HPDE6-E6E7 (cell line): ENCODE results near the gene KCTD6.
A peak's percentile ranks its signal among the peaks of the same experiment; 100 is the strongest.
"Not testable (repeated sequence)": the region's sequence is repeated elsewhere in the genome, so short reads cannot be mapped to it uniquely, and the experiment has no call there.

Experiments used
- DNase-seq: peaks from one replicate; pipeline ENCODE4 v3.0.0; 2011; ENCODE audit warnings: missing footprints; ENCODE audit errors: extremely low spot score

KCTD6 gene

GRCh38 chr3:58524326-58524888, 32.5 kb downstream of the KCTD6 start:
- DNase-seq, result no peak

- DNase-seq, result peak; percentile 71
These were observed 34.6 kb downstream of the KCTD6 start for GRCh38 chr3:58526515-58526957.

GRCh38 chr3:58527440-58527839, 35.5 kb downstream of the KCTD6 start:
- not testable (repeated sequence) for DNase-seq

- DNase-seq, result peak; percentile 7
These were observed 36.7 kb downstream of the KCTD6 start for GRCh38 chr3:58528629-58529028.

- DNase-seq, result no peak
These were observed 37.8 kb downstream of the KCTD6 start for GRCh38 chr3:58529516-58530353.

- no peak for DNase-seq
These were observed 38.5 kb downstream of the KCTD6 start for GRCh38 chr3:58530354-58530865.

- DNase-seq, result no peak
These were observed 39.7 kb downstream of the KCTD6 start for GRCh38 chr3:58531555-58531954.

GRCh38 chr3:58531956-58532355, 40.1 kb downstream of the KCTD6 start:
- no peak for DNase-seq

- peak; percentile 45 for DNase-seq
These were observed 40.9 kb downstream of the KCTD6 start for GRCh38 chr3:58532794-58533220.

- no peak for DNase-seq
These were observed 42.9 kb downstream of the KCTD6 start for GRCh38 chr3:58534592-58535494.

- DNase-seq, result no peak
These were observed 43.9 kb downstream of the KCTD6 start for GRCh38 chr3:58535531-58536500.

- DNase-seq, result no peak
These were observed 44.9 kb downstream of the KCTD6 start, which contains the start of gene ACOX2 for GRCh38 chr3:58536501-58537411. TSS of gene ACOX2 (minus strand) at chr3:58537190. CDS start at chr3:58535106, 2,084 bp downstream.

- no peak for DNase-seq
These were observed 45.8 kb downstream of the KCTD6 start for GRCh38 chr3:58537412-58538301.

- no peak for DNase-seq
These were observed 47.7 kb downstream of the KCTD6 start for GRCh38 chr3:58539626-58540025.

- no peak for DNase-seq
These were observed 48.4 kb downstream of the KCTD6 start for GRCh38 chr3:58540176-58540858.

GRCh38 chr3:58544541-58544940, 52.6 kb downstream of the KCTD6 start:
- no peak for DNase-seq

- no peak for DNase-seq
These were observed 59.8 kb downstream of the KCTD6 start for GRCh38 chr3:58551636-58552180.
